Neural cell (in vitro differentiated cells): Measurements from ENCODE around the gene USP25.

ENCODE experiments used
- EP300 ChIP-seq: fragments of 450-650 bp; conservative IDR thresholded peaks from 2 replicates; pipeline ENCODE4 v1.6.1; 2014; ENCODE audit warnings: antibody characterized with exemption, mild to moderate bottlenecking, moderate library complexity; ENCODE audit not compliant: poor library complexity, severe bottlenecking
- EZH2 ChIP-seq: fragments of 200-600, 300-800 bp; shearing (Covaris generic), sonication (generic); IDR thresholded peaks from 2 replicates; pipeline ENCODE4 v1.6.1; 2014; ENCODE audit warnings: antibody characterized with exemption, low read length, borderline replicate concordance, mild to moderate bottlenecking; ENCODE audit not compliant: insufficient read depth, poor library complexity, severe bottlenecking
- POLR2AphosphoS5 ChIP-seq: IDR thresholded peaks from 2 replicates; pipeline ENCODE4 v1.6.1; 2012
- REST ChIP-seq: IDR thresholded peaks from 2 replicates; pipeline ENCODE4 v1.6.1; 2012; ENCODE audit warnings: borderline replicate concordance
- SMC3 ChIP-seq: fragments of 450-650 bp; conservative IDR thresholded peaks from 2 replicates; pipeline ENCODE4 v1.6.1; 2014; ENCODE audit warnings: antibody characterized with exemption, mild to moderate bottlenecking, moderate library complexity; ENCODE audit not compliant: poor library complexity
- TF ChIP-seq, protein P1 (sequence below): fragments of 450-650 bp; IDR thresholded peaks from 2 replicates; pipeline ENCODE4 v1.5.1; 2014; ENCODE audit warnings: antibody characterized with exemption, mild to moderate bottlenecking, moderate library complexity; ENCODE audit not compliant: poor library complexity, severe bottlenecking

- TF ChIP-seq POLR2AphosphoS5 (no peak), EZH2 (no peak), EP300 (no peak), REST (no peak), SMC3 (no peak)
- TF ChIP-seq, protein P1, sequence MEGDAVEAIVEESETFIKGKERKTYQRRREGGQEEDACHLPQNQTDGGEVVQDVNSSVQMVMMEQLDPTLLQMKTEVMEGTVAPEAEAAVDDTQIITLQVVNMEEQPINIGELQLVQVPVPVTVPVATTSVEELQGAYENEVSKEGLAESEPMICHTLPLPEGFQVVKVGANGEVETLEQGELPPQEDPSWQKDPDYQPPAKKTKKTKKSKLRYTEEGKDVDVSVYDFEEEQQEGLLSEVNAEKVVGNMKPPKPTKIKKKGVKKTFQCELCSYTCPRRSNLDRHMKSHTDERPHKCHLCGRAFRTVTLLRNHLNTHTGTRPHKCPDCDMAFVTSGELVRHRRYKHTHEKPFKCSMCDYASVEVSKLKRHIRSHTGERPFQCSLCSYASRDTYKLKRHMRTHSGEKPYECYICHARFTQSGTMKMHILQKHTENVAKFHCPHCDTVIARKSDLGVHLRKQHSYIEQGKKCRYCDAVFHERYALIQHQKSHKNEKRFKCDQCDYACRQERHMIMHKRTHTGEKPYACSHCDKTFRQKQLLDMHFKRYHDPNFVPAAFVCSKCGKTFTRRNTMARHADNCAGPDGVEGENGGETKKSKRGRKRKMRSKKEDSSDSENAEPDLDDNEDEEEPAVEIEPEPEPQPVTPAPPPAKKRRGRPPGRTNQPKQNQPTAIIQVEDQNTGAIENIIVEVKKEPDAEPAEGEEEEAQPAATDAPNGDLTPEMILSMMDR = no peak
Measured at GRCh38 chr21:15856813-15857212, 127.0 kb downstream of the USP25 start.
